Smooth muscle cell (in vitro differentiated cells): ENCODE results near the gene SLC15A3. TPM values are rescaled to one million over a fixed set of nuclear protein-coding genes. Genes with fewer than 3 reads are reported as not detected.

Experiments used
- DNase-seq: peaks from one replicate; lab custom pipeline; 2025; ENCODE audit not compliant: unreplicated experiment; lab: John Stamatoyannopoulos, UW
- H2AFZ ChIP-seq: fragments of 200-600 bp; sonication (generic); 2 replicates; pipeline ENCODE4 v1.6.0; 2016; ENCODE audit warnings: antibody characterized with exemption, low read depth, mild to moderate bottlenecking
- H3F3A ChIP-seq: fragments of 200-600 bp; sonication (generic); 2 replicates; pipeline ENCODE4 v1.6.0; 2017; ENCODE audit warnings: antibody characterized with exemption, low read depth
- H3K27ac ChIP-seq: fragments of 200-600 bp; sonication (generic); 2 replicates; pipeline ENCODE4 v1.5.1; 2016; ENCODE audit warnings: low read depth, mild to moderate bottlenecking
- H3K27me3 ChIP-seq: fragments of 200-600 bp; sonication (generic); 2 replicates; pipeline ENCODE4 v1.6.1; 2016; ENCODE audit warnings: low read depth, mild to moderate bottlenecking
- H3K36me3 ChIP-seq: fragments of 200-600 bp; sonication (generic); 2 replicates; pipeline ENCODE4 v1.5.1; 2016; ENCODE audit warnings: low read depth
- H3K4me1 ChIP-seq: fragments of 200-600 bp; sonication (generic); 2 replicates; pipeline ENCODE4 v1.5.1; 2016; ENCODE audit warnings: low read depth
- H3K4me2 ChIP-seq: fragments of 200-600 bp; sonication (generic); 2 replicates; pipeline ENCODE4 v1.6.0; 2016; ENCODE audit warnings: mild to moderate bottlenecking
- H3K4me3 ChIP-seq: fragments of 200-600 bp; sonication (generic); 2 replicates; pipeline ENCODE4 v1.5.1; 2016; ENCODE audit warnings: mild to moderate bottlenecking
- H3K79me2 ChIP-seq: fragments of 200-600 bp; sonication (generic); 2 replicates; pipeline ENCODE4 v1.6.0; 2016; ENCODE audit warnings: low read depth, mild to moderate bottlenecking
- H3K9ac ChIP-seq: fragments of 200-600 bp; sonication (generic); 2 replicates; pipeline ENCODE4 v1.6.0; 2016; ENCODE audit warnings: low read depth
- H3K9me3 ChIP-seq: fragments of 200-600 bp; sonication (generic); replicated peaks from 2 replicates; pipeline ENCODE4 v1.5.1; 2016; ENCODE audit warnings: low read depth
- H4K20me1 ChIP-seq: fragments of 200-600 bp; sonication (generic); 2 replicates; pipeline ENCODE4 v1.6.0; 2016; ENCODE audit warnings: low read depth
- WGBS: methylation state at CpG from one replicate; pipeline ENCODE4 v1.1.7; 2016; ENCODE audit warnings: low lambda C conversion rate; 5-methylcytosine and 5-hydroxymethylcytosine counted together
- polyA plus RNA-seq: library from polyadenylated mRNA; unstranded; fragments of >200 nt; fragmentation: Nextera tagmentation; extraction: Ambion mirVana; gene quantifications from 2 replicates; pipeline ENCODE4 v1.2.1, GENCODE V29; 2016
- total RNA-seq: library from RNA; depleted of rRNA; stranded (reverse); fragments of >200 nt; gene quantifications from 2 replicates; pipeline ENCODE4 v1.2.3, GENCODE V29; 2014
- TF ChIP-seq, protein P1 (sequence below): fragments of 200-600 bp; sonication (generic); IDR thresholded peaks from 2 replicates; pipeline ENCODE4 v1.5.1; 2017; ENCODE audit warnings: borderline replicate concordance, mild to moderate bottlenecking, antibody characterized with exemption; ENCODE audit not compliant: insufficient read depth, poor library complexity, severe bottlenecking

SLC15A3 gene
- total and polyA plus RNA-seq, 2 experiments from 2014 or later: 0.27 to 0.33 TPM

GRCh38 chr11:60923326-60923725 lies 28.6 kb downstream of the SLC15A3 start:
- DNase-seq: no peak
- H3K79me2 ChIP-seq: peaks cover 11% of the 10 kb centered on the region
- no peak overlapping the region for H3K9ac ChIP-seq
- no peaks in the 10 kb centered on the region for H3K27me3 ChIP-seq
- H3K36me3 ChIP-seq: peaks cover 3% of the 10 kb centered on the region
- H4K20me1 ChIP-seq: peaks cover 16% of the 10 kb centered on the region
- no peak overlapping the region for H3K4me3 ChIP-seq
- TF ChIP-seq, protein P1, sequence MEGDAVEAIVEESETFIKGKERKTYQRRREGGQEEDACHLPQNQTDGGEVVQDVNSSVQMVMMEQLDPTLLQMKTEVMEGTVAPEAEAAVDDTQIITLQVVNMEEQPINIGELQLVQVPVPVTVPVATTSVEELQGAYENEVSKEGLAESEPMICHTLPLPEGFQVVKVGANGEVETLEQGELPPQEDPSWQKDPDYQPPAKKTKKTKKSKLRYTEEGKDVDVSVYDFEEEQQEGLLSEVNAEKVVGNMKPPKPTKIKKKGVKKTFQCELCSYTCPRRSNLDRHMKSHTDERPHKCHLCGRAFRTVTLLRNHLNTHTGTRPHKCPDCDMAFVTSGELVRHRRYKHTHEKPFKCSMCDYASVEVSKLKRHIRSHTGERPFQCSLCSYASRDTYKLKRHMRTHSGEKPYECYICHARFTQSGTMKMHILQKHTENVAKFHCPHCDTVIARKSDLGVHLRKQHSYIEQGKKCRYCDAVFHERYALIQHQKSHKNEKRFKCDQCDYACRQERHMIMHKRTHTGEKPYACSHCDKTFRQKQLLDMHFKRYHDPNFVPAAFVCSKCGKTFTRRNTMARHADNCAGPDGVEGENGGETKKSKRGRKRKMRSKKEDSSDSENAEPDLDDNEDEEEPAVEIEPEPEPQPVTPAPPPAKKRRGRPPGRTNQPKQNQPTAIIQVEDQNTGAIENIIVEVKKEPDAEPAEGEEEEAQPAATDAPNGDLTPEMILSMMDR: no peak
- H3F3A ChIP-seq: no peaks in the 10 kb centered on the region
- 83% methylated on average over 5 of the region's 5 CpGs for WGBS
- no peak overlapping the region for H3K27ac ChIP-seq
- no peaks in the 10 kb centered on the region for H3K9me3 ChIP-seq
- no peak overlapping the region for H2AFZ ChIP-seq
- H3K4me2 ChIP-seq: no peak overlapping the region
- peaks cover 13% of the 10 kb centered on the region for H3K4me1 ChIP-seq

GRCh38 chr11:60922906-60923305 lies 29.1 kb downstream of the SLC15A3 start:
- Histone ChIP-seq H3F3A (no peaks in the 10 kb centered on the region), H3K4me1 (peaks cover 13% of the 10 kb centered on the region), H4K20me1 (peaks cover 19% of the 10 kb centered on the region), H3K4me3 (no peak overlapping the region), H3K9ac (no peak overlapping the region), H3K27ac (no peak overlapping the region), H3K79me2 (peaks cover 15% of the 10 kb centered on the region), H3K36me3 (peaks cover 1% of the 10 kb centered on the region), H3K9me3 (no peaks in the 10 kb centered on the region), H3K4me2 (no peak overlapping the region), H2AFZ (no peak overlapping the region), H3K27me3 (no peaks in the 10 kb centered on the region)
- TF ChIP-seq, protein P1: no peak
- WGBS: 95% methylated on average over 6 of the region's 6 CpGs
- no peak for DNase-seq

GRCh38 chr11:60921777-60922335 lies 30.1 kb downstream of the SLC15A3 start:
- WGBS: 92% methylated on average over 23 of the region's 23 CpGs
- Histone ChIP-seq H3K27me3 (no peaks in the 10 kb centered on the region), H4K20me1 (peaks cover 23% of the 10 kb centered on the region), H3K36me3 (no peaks in the 10 kb centered on the region), H3K4me2 (no peak overlapping the region), H2AFZ (no peak overlapping the region), H3K79me2 (peaks cover 23% of the 10 kb centered on the region), H3K4me1 (peaks cover 13% of the 10 kb centered on the region), H3K9me3 (no peaks in the 10 kb centered on the region), H3K27ac (no peak overlapping the region), H3K9ac (no peak overlapping the region), H3F3A (no peaks in the 10 kb centered on the region), H3K4me3 (no peak overlapping the region)
- TF ChIP-seq, protein P1: no peak
- DNase-seq: no peak

- peaks cover 13% of the 10 kb centered on the region for H3K4me1 ChIP-seq
- no peak overlapping the region for H3K4me2 ChIP-seq
- no peak overlapping the region for H3K4me3 ChIP-seq
- no peaks in the 10 kb centered on the region for H3K27me3 ChIP-seq
- H3K9ac ChIP-seq: no peak overlapping the region
- H2AFZ ChIP-seq: no peak overlapping the region
- TF ChIP-seq, protein P1: no peak
- peaks cover 28% of the 10 kb centered on the region for H3K79me2 ChIP-seq
- 98% methylated on average over 11 of the region's 11 CpGs for WGBS
- H4K20me1 ChIP-seq: peaks cover 19% of the 10 kb centered on the region
- DNase-seq: no peak
- no peaks in the 10 kb centered on the region for H3K36me3 ChIP-seq
- no peaks in the 10 kb centered on the region for H3K9me3 ChIP-seq
- no peak overlapping the region for H3K27ac ChIP-seq
- no peaks in the 10 kb centered on the region for H3F3A ChIP-seq
These were observed 30.7 kb downstream of the SLC15A3 start for GRCh38 chr11:60921259-60921658.
